PC-9 (cell line): ENCODE measurements around the gene CNFN. TPM values are rescaled to one million over a fixed set of nuclear protein-coding genes. Genes with fewer than 3 reads are reported as not detected.

Experiments used
- BruUV-seq: library from RNA; stranded (reverse); fragments of 400-500 nt; replicated peaks from 2 replicates; lab custom pipeline; 2021; lab: Mats Ljungman, UMichigan
- CTCF ChIA-PET: fragments of 300-600 bp; sonication (Branson Sonifier 250); formaldehyde crosslinking; loops from one replicate; lab custom pipeline; 2022; ENCODE audit warnings: antibody characterized with exemption; lab: Charles Lee
- POLR2A ChIA-PET: fragments of 300-600 bp; sonication (Branson Sonifier 250); formaldehyde crosslinking; loops from one replicate; lab custom pipeline; 2022; ENCODE audit warnings: antibody characterized with exemption; ENCODE audit not compliant: unreplicated experiment; lab: Charles Lee
- DNase-seq, 2 experiments: peaks; one replicate each; pipeline versions ENCODE4 v3.0.0 to v3.0.0-alpha.2; 2015 to 2022; ENCODE audit warnings: mixed read lengths in 1 of 2
- H2AFZ ChIP-seq: fragments of 200-600 bp; sonication (generic); 2 replicates; pipeline ENCODE4 v1.8.1; 2017; ENCODE audit warnings: antibody characterized with exemption
- H3F3A ChIP-seq: fragments of 200-600 bp; sonication (generic); 2 replicates; pipeline ENCODE4 v1.8.1; 2017; ENCODE audit warnings: antibody characterized with exemption, mild to moderate bottlenecking, low read depth; ENCODE audit not compliant: insufficient read depth
- H3K27ac ChIP-seq: fragments of 200-600 bp; sonication (generic); 2 replicates; pipeline ENCODE4 v1.6.1; 2016; ENCODE audit warnings: mixed run types
- H3K27me3 ChIP-seq: fragments of 200-600 bp; sonication (generic); 2 replicates; pipeline ENCODE4 v1.6.1; 2016; ENCODE audit warnings: low read depth, mixed run types; ENCODE audit not compliant: insufficient read depth
- H3K36me3 ChIP-seq: fragments of 200-600 bp; sonication (generic); 2 replicates; pipeline ENCODE4 v1.6.1; 2016; ENCODE audit warnings: low read depth, mixed run types
- H3K4me1 ChIP-seq: fragments of 200-600 bp; sonication (generic); replicated peaks from 2 replicates; pipeline ENCODE4 v1.6.1; 2016; ENCODE audit warnings: mixed run types; ENCODE audit not compliant: insufficient read depth
- H3K4me2 ChIP-seq: fragments of 200-600 bp; sonication (generic); 2 replicates; pipeline ENCODE4 v1.6.1; 2017; ENCODE audit warnings: mixed run types
- H3K4me3 ChIP-seq: fragments of 200-600 bp; sonication (generic); 2 replicates; pipeline ENCODE4 v1.6.1; 2016; ENCODE audit warnings: mixed run types
- H3K79me2 ChIP-seq: fragments of 200-600 bp; sonication (generic); 2 replicates; pipeline ENCODE4 v1.6.1; 2017; ENCODE audit warnings: low read depth, mixed run types
- H3K9me2 ChIP-seq: fragments of 200-600 bp; sonication (generic); 2 replicates; pipeline ENCODE4 v1.8.1; 2017; ENCODE audit warnings: mild to moderate bottlenecking; ENCODE audit not compliant: insufficient read depth
- H3K9me3 ChIP-seq: fragments of 200-600 bp; sonication (generic); 2 replicates; pipeline ENCODE4 v1.8.1; 2016; ENCODE audit warnings: low read depth; ENCODE audit not compliant: insufficient read depth
- H4K20me1 ChIP-seq: fragments of 200-600 bp; sonication (generic); 2 replicates; pipeline ENCODE4 v1.8.1; 2017; ENCODE audit not compliant: insufficient read depth
- EZH2 ChIP-seq: fragments of 200-600 bp; sonication (generic); IDR thresholded peaks from 2 replicates; pipeline ENCODE4 v1.8.0; 2017; ENCODE audit warnings: antibody characterized with exemption, low read depth
- intact Hi-C: fragments of 100-400 bp; cut with micrococcal nuclease; formaldehyde crosslinking; loops from one replicate; pipeline ENCODE4 v1.10.0; 2022; ENCODE audit not compliant: unreplicated experiment
- total RNA-seq: library from RNA; stranded (reverse); gene quantifications from 2 replicates; pipeline ENCODE4 v1.2.3, GENCODE V29; 2021
- TF ChIP-seq, protein P1 (sequence below): fragments of 200-600 bp; sonication (generic); conservative IDR thresholded peaks from 2 replicates; pipeline ENCODE4 v1.6.1; 2017; ENCODE audit warnings: mixed run types, antibody characterized with exemption, mild to moderate bottlenecking, moderate library complexity

The CNFN gene
- total RNA-seq, 1 experiment from 2014 or later, result 4.9 TPM

DNA sequence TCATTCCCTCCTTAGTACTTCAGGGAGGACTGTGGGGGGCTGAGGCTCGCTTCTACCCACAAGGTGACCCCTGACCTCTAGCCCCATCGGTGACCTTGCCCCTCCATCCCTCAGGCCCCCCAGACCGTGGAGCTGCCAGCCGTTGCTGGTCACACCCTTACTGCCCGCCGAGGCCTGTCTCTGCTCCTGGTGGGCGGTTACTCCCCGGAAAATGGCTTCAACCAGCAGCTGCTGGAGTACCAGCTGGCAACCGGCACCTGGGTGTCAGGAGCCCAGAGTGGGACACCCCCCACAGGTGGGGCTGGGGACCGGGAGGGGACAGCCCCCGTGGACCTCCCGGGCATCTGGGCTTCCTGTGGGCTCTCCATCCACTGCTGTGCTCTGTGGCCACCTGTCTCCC lies 32.8 kb downstream of the CNFN start:
- DNase-seq, result no peak
- H3K27ac ChIP-seq, result no peak overlapping the region
- H3K4me2 ChIP-seq, result no peak overlapping the region
- CTCF ChIA-PET, result no interaction called here
- no peak overlapping the region for H3K4me3 ChIP-seq
- H2AFZ ChIP-seq, result no peak overlapping the region
- H3K9me3 ChIP-seq, result no peaks in the 10 kb centered on the region
- no peaks in the 10 kb centered on the region for H4K20me1 ChIP-seq
- no peaks in the 10 kb centered on the region for H3K4me1 ChIP-seq
- no peaks in the 10 kb centered on the region for H3K79me2 ChIP-seq
- no TSS peak for BruUV-seq
- intact Hi-C loops, result no loop called here
- H3K9me2 ChIP-seq, result no peaks in the 10 kb centered on the region
- H3K36me3 ChIP-seq, result no peaks in the 10 kb centered on the region
- TF ChIP-seq, protein P1, sequence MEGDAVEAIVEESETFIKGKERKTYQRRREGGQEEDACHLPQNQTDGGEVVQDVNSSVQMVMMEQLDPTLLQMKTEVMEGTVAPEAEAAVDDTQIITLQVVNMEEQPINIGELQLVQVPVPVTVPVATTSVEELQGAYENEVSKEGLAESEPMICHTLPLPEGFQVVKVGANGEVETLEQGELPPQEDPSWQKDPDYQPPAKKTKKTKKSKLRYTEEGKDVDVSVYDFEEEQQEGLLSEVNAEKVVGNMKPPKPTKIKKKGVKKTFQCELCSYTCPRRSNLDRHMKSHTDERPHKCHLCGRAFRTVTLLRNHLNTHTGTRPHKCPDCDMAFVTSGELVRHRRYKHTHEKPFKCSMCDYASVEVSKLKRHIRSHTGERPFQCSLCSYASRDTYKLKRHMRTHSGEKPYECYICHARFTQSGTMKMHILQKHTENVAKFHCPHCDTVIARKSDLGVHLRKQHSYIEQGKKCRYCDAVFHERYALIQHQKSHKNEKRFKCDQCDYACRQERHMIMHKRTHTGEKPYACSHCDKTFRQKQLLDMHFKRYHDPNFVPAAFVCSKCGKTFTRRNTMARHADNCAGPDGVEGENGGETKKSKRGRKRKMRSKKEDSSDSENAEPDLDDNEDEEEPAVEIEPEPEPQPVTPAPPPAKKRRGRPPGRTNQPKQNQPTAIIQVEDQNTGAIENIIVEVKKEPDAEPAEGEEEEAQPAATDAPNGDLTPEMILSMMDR, result no peak
- TF ChIP-seq EZH2, result no peak
- POLR2A ChIA-PET, result no interaction called here
- H3K27me3 ChIP-seq, result no peaks in the 10 kb centered on the region
- no peaks in the 10 kb centered on the region for H3F3A ChIP-seq

DNA sequence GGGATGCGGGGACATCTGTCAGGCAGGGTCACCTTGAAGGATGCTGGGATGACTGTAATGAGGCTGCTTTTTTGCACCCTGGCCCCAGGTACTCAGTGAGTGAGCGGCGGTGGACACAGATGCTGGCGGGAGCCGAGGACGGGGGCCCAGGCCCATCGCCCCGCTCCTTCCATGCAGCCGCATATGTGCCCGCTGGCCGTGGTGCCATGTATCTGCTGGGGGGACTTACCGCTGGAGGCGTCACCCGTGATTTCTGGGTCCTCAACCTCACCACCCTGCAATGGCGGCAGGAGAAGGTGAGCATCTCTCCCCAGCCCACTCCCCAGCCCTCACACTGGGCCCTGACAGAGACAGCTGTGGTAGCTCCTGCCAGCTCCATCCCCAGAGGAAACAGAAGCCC lies 33.4 kb downstream of the CNFN start:
- no peaks in the 10 kb centered on the region for H3K9me2 ChIP-seq
- H3K79me2 ChIP-seq, result no peaks in the 10 kb centered on the region
- intact Hi-C loops, result no loop called here
- no peaks in the 10 kb centered on the region for H3K27me3 ChIP-seq
- H3F3A ChIP-seq, result no peaks in the 10 kb centered on the region
- no peaks in the 10 kb centered on the region for H3K9me3 ChIP-seq
- CTCF ChIA-PET, result no interaction called here
- no peak overlapping the region for H2AFZ ChIP-seq
- POLR2A ChIA-PET, result no interaction called here
- H3K27ac ChIP-seq, result no peak overlapping the region
- no peak overlapping the region for H3K4me2 ChIP-seq
- no peak overlapping the region for H3K4me3 ChIP-seq
- no TSS peak for BruUV-seq
- TF ChIP-seq EZH2, result no peak
- TF ChIP-seq, protein P1, result no peak
- H3K36me3 ChIP-seq, result no peaks in the 10 kb centered on the region
- H4K20me1 ChIP-seq, result no peaks in the 10 kb centered on the region
- no peaks in the 10 kb centered on the region for H3K4me1 ChIP-seq
- no peak for DNase-seq

DNA sequence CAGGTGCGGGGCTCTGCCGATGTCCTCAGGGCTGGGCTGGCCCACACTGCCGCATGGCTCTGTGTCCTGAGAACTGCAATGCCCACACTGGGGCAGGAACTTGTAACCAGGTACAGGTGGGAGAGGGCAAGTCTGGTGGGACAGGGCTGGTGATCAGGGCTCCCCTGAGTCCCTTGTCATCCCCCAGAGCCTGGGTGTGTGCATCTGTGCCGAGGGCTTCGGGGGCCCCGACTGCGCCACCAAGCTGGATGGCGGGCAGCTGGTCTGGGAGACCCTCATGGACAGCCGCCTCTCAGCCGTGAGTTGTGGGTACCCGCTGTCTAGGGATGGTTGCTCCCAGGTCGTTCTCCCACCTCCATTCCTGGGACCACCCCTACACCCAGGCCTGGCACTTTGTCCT lies 34.2 kb downstream of the CNFN start:
- H3K4me2 ChIP-seq, result no peak overlapping the region
- H3K4me1 ChIP-seq, result no peaks in the 10 kb centered on the region
- H3K36me3 ChIP-seq, result no peaks in the 10 kb centered on the region
- H3K79me2 ChIP-seq, result no peaks in the 10 kb centered on the region
- TF ChIP-seq, protein P1, result no peak
- TF ChIP-seq EZH2, result no peak
- no peak overlapping the region for H2AFZ ChIP-seq
- POLR2A ChIA-PET, result no interaction called here
- DNase-seq, result no peak
- BruUV-seq, result no TSS peak
- no peaks in the 10 kb centered on the region for H3K9me2 ChIP-seq
- no peaks in the 10 kb centered on the region for H3F3A ChIP-seq
- intact Hi-C loops, result no loop called here
- H3K4me3 ChIP-seq, result no peak overlapping the region
- H4K20me1 ChIP-seq, result no peaks in the 10 kb centered on the region
- no peaks in the 10 kb centered on the region for H3K9me3 ChIP-seq
- no peak overlapping the region for H3K27ac ChIP-seq
- CTCF ChIA-PET, result no interaction called here
- H3K27me3 ChIP-seq, result no peaks in the 10 kb centered on the region
